AG08395 (cell line): ENCODE data around the gene GPD1L.

Source experiments
- DNase-seq: peaks from one replicate; pipeline ENCODE4 v3.0.0; 2012; ENCODE audit warnings: mixed read lengths, low spot score

GPD1L gene

DNA sequence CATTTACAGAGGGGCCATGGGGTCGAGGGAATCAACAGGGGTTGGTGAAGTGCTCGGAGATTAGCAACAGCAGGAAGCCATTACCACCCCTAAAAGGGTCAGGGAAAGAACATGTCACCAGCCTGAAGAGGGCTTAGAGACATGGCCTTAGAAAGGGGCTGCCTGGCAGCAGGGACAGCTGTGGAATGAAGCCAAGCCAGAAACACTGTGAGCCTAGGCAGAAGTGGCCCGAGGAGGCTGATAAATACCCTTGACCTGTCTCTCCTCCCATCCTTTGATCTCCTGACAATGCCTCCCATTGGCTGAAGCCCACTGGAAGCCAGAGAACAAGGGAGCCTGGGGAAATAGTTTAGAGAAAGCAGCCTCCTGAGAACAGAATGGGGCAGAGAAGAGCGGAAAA lies 31.4 kb downstream of the GPD1L start:
- DNase-seq, result no peak

DNA sequence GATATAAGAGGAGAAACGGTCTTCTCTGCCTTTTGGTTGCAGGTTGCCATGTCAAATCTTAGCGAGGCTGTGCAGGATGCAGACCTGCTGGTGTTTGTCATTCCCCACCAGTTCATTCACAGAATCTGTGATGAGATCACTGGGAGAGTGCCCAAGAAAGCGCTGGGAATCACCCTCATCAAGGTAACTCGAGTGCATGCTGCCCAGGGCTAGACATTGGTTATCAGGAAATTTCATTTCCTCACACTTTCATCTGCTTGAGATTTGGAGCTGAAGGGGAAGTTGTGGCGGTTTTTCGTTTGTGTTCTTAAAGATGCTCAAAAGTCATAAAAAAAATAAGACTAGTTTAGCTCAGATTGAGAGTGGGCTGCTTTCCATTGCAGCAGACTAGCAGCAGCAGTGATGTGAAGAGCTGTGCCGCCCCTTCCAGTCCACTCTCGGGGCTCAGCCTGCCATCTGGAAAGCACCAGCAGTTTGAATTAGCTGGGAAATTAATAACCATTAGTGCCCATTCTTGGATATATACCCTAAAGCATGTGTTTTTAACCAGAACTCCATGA lies 32.2 kb downstream of the GPD1L start:
- no peak for DNase-seq

DNA sequence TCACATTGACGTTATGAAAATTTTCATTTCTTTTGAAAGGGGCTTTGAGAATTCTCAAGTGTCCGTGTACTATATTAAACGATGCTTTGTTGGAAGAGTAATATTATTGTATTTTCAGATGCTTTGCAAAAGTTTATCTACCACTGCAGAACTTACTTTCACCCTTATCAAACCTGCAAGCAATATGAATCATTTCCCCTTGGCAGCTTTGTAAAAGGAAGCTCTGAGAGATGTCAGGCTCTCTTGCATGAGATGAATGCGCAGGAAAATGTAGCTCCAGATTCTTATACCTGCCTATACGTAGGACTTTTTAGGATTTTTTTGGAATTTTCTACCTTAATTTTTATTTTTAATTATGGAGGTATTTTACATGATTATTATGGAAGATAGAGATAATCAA lies 34.5 kb downstream of the GPD1L start:
- DNase-seq, result no peak

DNA sequence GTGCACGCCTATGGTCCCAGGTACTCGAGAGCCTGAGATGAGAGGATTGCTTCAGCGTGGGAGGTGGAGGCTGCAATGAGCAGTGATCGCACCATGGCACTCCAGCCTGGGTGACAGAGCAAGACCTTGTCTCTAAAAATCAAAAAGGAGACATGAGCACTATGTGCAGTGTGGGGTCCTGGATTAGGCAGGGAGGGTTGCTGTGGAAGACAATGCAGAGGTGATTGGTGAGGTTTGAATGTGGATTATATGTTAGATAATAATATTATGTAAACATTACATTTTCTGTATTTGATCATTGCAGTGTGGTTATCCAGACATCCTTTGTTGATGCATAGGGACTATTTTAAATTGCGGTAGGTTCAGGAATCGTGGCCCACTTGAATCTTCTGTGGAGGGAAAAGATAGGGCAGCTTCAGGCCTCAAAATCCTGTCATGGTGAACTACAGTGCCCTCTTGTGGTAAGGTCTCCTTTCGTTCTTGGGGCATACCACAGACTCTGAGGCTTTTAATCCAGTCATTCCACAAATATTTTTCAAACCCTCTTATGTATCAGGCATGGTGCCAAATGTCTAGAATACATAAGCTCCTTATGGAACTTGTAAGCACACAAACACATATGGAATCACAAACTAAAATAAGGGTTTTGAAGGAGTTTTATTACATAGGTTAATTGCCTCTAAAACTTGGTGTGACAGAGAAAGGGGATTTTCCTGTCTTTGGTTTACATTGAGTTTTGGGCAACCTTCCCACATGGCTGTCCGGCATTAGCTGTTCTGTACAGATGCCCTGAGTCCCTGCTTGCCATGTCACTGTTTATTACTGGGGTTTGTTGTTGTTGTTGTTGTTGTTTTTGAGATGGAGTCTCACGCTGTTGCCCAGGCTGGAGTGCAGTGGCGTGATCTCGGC lies 37.7 kb downstream of the GPD1L start:
- DNase-seq, result peak; percentile 88

DNA sequence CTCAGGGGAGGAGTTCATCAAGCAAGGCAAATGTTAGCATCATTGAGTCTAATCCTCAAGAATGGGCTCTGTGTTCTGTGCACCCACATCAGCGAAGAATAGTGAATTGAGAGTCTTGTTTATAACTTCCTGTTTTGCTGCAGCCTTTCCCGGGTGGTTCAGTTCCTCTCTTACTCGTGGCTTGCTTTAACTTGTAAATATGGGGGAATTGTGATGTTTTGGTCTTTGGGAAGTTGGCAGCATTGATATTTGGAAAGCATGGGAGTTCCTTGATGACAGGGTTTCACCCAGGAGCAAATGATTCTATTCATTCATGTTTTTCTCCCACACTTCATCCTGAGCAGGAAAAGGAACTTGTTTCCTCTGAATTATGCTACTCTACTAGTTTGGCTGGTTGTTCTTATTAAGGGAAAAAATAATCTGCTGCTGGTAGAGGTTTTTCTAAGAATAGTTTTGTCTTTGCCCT lies 40.4 kb downstream of the GPD1L start:
- DNase-seq, result no peak

DNA sequence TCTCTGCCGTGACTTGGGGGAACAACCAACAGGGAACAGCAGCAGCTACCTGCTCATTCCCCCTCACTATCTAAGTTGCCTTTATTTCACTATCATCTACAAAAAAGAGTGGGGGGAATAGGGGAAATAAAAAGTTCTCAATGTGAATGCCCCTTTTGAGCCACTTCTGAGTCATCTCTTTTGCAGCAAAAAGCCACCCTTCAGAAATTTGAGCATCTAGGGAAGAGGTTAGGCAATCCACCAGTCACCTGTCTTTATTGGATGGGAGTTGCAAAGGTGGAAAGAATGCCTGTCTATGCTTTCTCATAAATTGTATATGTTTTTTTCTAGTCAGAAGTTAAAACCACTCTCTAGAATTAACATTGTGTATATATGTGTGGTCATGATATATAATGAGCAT lies 41.1 kb downstream of the GPD1L start:
- DNase-seq, result no peak

DNA sequence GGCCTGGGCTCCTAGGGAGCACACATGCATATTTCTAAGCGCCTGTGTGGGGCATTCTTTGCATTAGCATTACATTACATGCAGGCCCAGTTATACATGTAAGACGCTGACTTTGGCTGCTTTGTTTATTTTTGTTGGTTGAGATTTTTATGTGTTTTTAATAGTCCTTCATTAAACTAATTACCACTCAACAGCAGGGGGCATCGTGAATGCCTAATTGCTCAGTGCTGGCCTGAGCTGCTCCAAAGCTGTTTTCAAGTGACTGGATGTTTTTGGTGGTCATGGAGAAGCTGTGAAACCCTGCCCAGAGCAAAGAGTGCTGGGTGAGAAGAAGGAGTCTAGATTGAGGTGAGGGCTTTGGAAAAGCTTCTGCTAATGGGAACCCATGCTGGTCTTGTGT lies 41.5 kb downstream of the GPD1L start:
- DNase-seq, result no peak

DNA sequence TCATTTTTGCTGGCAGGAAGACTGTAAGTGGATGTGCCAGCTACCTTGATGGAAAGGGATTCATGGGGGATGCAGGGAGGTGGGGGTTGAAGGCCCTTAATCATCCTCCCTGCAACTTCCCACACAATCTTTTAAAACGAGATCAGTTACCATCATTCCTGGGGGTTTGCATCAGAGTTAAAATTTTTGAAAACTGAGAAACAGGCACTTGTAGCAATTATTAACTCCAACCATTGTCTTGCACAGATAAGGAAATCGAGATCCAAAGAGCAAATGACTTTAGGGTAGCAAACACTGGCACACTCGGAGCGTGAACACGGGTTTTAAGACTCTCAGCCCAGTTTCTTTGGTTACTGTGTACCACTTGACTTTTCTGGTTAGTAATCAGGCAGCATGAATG lies 41.9 kb downstream of the GPD1L start:
- no peak for DNase-seq

DNA sequence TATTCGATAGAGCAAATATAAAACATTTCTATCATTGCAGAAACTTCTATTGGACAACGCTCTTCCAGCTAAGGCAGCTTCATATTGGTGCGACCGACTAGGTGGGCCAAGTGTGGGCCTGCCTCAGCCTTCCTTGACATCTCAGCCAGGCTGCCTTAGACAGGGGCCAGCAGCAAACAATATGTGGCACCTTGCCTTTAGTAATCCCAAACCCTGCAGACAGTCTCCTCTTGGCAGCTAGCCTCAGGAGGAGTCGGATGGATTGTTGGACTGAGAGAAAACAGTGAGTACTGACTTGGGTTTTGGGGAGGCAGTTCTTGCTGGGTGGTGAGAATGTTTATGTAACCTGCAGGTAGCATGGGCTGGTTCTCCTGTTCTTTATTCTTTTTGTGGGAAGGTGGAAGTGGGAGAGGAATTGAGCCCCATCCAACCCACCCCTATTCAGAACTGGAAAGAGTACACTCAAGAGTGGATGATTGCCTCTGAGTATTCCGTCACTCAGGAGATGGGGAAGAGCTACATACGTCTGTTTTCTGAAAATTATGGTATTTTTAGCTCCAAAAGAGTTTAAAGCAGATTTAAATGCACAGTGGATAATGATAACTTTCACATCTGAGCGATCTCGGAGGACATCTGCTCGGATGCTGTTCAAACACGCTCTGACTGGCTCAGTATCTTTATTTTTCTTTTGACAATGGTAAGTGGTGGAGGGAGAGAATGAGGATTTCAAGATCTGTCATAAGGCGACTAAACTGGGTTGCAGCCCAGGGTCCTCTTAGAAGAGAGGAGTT lies 47.2 kb downstream of the GPD1L start:
- DNase-seq, result no peak

DNA sequence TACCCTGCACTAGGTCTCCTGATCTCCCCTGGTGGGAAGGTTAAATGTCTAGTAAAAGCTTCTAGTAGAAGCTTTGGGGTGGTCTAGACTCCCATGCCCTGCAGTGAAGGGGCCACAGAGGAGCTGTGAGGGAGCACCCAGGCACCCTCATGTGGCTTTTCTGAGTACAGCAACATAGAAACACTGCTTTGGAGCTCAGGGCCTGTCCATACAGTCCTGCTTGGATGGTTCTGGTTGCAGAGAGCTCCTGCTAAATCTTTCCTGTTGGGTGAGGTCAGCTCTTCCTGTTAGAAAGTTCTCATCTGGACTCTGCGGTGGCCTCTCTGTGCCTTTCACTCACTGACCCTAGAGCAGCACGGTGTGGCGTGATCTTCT lies 47.8 kb downstream of the GPD1L start:
- no peak for DNase-seq

DNA sequence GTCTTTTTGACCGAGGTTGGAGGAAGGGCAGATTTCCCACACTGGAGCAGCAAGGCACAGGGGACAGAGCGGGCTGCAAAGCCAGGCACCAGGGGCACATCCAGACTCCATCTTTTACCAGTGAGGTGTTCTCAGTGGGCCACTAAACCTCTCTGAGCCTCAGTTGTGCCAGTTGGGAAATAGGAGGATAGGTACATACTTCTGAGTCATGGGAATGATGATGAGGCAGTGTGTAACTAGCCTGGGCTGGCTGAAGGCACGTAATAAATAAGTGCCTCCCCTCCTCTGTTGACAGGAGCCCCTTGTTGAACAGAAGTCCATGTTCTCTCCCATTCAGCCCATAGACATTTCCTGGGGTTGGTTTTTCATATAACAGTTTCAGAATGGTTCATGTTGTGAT lies 48.7 kb downstream of the GPD1L start:
- no peak for DNase-seq

DNA sequence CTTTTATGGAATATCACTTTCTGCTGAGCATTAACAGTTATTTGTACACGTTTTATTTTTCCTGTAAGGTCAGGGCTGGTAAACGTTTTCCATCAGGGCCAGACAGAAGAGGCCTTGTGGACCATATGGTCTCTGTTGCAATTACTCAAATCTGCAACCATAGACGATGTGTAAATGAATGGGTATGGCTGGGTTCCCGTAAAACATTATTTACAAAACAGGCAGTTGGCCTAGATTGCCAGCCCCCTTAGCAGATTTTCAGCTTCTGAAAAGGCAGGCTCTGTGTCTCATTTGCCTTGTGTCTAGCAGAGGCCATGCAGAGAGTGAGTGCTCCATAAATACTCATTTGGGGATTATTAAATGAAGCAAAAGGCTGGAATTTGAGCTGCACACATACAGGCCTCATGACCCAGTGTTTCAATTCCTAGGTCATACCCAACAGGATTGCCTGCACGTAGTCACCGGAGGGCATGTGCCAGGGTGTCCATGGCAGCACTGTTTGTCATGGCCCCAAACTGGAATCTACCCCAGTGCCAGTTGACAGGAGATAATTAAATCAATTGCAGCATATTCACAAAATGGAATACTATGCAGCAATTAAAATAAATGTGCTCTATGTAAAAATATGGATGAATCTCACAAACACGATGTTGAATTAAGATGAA lies 51.3 kb downstream of the GPD1L start:
- DNase-seq, result no peak

DNA sequence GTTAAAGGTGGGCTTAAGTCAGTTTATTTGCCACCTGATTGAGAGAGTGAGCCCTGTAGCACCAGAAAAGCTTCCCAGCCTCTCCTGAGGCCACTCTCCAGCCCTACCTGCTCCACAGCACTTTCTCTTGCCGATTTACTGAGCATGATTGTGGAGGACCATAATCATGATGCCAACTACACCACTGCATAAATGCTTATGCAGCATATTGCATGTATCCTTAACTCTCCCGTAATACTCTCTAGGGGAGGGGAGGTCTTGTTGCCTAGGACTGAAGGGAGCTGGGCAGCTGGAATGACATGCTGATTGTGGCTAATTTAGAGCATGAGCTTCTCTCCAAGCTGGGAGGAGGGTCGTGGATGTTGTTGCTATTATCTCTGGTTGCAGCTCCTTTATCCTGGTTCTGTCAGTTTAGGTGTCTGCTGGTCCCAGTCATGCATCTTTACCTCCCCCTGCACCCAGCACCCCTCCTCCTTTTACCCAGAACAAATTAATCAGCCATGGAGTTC lies 54.3 kb downstream of the GPD1L start:
- no peak for DNase-seq

DNA sequence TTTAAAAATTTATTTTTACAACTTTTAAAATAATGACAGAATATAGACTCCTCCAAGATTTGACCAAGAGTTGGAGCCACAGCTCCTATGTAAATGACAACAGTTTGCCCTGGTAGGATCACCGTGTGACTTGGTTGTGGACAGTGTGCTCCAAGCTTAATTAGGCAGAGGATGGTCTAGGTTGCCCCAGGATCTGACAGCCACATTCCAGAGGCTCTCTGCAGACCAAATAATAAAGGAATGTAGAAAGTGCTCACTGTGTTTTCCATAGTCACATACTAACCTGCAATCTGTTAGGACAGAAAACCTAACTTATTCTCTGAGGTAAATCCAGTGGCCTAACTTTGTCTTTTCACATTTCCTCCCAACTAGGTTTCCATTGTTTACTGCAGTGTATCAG lies 59.0 kb downstream of the GPD1L start:
- DNase-seq, result no peak

DNA sequence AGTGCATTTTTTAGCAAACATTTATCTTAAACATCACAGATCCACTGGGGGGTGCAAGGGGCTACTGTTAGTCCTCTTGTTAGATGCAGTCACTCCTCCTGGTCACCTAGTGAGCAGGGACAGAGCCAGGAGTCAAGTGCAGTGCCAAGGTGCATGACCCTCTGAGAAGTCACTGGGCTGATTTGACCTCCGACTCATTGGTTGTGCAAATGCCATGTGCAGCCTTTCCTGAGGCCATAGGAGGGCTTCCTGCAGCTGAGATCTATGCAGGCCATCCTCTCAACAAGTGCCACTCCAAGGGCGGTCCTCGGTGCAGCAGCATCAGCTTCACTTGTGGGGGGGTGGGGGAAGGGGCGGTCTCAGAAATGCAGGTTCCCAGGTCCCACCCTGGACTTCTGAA lies 60.2 kb downstream of the GPD1L start:
- no peak for DNase-seq

DNA sequence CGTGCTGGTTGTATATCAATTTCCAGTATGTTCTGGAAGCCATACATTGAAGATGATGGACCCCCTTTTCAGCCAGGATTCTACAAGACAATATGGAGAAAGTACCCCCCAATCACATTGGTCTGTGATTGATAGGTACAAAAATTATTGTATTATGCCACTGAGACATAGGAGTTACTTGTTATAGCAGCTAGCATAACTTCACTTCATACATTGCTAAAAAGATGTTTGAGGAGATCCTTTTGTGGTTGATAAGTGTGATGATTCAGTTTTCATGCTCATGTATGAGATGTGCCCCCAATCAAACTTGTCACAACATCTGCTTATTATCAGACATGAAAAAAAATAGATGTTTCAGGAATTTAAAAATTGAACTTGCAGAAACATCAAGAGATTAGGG lies 66.0 kb downstream of the GPD1L start:
- DNase-seq, result no peak

DNA sequence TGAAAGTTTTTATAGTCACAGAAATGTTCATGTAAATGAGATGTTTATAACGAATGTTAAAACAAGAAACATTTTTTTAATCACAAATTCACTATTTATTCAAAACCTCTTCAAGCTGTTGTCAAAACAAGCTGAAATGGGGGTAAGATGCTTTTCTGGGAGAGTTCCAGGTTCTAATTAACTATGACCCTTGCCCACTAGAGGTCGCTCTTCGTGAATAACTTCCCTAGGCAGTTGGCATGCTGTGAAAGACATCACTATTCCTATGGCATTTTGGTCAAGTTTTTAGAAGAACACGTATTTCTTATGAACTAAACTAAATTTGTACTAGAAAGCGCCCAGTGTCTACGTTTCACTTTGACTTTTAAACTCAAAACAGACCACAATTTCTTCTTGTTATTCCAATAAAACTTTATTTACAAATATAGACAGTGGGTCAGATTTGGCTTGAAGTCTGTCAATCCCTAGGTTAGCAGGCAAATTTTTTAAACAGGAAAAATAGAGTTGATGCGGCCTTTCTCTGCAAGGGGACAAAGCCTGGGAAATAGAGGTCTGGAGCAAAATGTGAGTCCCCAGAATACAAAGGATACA lies 69.3 kb downstream of the GPD1L start:
- peak; percentile 68 for DNase-seq

DNA sequence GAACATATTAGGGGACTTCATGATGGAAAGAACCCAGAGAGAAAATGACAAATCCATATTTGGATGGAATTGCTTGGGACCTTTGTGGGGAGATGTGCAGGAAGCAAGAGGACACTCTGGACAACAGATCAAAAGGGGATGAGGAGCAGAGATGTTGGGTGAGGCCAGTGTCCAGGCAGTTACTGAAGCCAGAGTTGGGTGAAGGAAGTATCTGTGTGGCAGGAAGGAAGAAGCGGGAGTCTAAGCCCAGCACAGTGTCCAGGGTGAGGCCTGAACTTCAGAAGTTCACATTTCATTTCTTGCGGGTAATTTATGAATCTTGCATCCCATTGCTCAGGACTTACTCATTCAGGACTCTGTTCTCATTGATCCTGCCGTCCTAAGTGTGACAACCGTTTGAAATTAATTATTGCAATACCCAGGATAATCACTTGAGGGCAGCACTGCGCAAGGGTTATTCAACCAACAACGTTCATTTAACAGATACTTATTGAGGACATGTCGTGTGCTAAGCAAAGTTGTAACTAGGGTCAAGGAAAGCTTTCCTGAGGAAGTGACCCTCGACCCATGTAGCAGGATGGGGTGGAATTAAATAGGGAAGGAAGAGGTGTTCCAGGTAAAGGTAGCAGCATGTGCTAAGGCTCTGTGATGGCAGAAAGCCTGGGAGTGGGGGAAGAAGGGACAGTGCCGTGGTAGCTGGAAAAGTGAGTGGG lies 70.7 kb downstream of the GPD1L start:
- peak; percentile 37 for DNase-seq

DNA sequence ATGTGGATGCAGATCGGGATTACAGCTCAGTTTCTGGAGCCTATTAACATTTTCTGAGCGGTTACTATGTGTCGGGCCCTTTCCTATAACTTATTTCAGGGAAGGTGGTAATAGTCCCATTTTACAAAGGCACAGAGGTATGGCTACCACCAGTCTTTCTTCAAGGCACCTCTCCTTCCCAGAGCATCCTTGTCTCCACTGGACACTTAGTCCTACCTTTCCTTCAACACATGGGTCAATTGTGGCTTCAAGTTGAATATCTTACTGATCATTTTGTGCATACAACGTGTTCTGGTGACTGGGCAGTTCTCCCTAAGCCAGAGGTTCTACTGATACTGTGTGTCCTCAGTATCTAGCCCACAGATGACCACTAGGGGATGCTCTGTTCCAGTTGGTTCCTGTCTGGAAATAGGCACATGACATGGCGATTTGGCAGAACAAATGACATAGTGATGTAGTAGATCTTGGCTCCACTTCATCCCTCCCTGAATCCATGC lies 71.3 kb downstream of the GPD1L start:
- DNase-seq, result peak; percentile 48

DNA sequence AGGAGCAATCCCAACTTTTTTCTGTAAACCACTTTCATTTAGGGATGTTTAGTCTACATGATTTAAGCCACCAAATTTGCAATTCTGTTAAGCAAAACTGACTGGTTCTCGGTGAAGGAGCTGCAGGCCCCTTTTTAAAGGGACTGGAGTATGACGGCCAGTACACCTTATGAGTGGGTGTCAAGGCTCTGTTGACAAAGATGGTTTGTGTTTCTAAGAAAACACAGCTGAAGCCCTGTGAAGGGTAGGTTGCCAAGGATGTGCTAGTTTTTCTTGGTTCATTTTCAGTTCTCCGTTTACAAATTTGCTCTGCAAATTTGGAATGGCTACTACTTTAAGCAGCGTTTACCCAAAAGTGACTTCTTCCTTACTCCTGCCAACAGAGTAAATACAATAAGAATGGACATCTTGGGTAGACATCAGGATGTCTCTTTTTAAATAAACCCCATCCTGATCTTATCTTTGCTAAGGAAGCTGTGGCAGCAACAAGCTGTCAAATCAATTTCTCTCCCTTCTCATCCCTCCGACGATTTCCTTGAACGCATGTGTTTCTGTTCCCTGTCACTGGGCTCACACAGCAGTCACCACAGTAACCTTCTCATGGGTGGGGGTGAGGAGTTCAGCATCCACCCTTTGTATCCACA lies 73.8 kb downstream of the GPD1L start:
- no peak for DNase-seq
